ENCODE measurements around the gene CPSF2. TPM values are rescaled to one million over a fixed set of nuclear protein-coding genes. Genes with fewer than 3 reads are reported as not detected.

The CPSF2 gene
- total RNA-seq, 1 experiment from 2014 or later: 129 TPM

- DNase-seq (ENCODE audit: low spot score): no peak
- TF ChIP-seq CTCF (conservative IDR thresholded peaks at IDR 0.05; ENCODE audit: low read depth, low read length): no peak
- TF ChIP-seq EZH2 (IDR thresholded peaks at IDR 0.05; ENCODE audit: borderline replicate concordance, low read depth, low read length, poor library complexity, severe bottlenecking): no peak
- ChIA-PET POLR2A (ENCODE audit: low non-redundant PET) (no interaction called here), CTCF (no interaction called here)
- Histone ChIP-seq H3K27ac (ENCODE audit: low read depth, low read length, poor library complexity, severe bottlenecking) (no peak overlapping the region), H3K4me1 (ENCODE audit: insufficient read depth, low read length, poor library complexity, severe bottlenecking) (no peaks in the 10 kb centered on the region), H3K36me3 (ENCODE audit: insufficient read depth, low read length, poor library complexity, severe bottlenecking) (peaks cover 96% of the 10 kb centered on the region), H3K9me3 (ENCODE audit: low read depth, low read length, poor library complexity, severe bottlenecking) (no peaks in the 10 kb centered on the region), H3K4me3 (ENCODE audit: low read depth, low read length, poor library complexity, severe bottlenecking) (no peak overlapping the region), H3K27me3 (replicated peaks; ENCODE audit: insufficient read depth, low read depth, low read length, poor library complexity) (no peaks in the 10 kb centered on the region)
- no TSS peak for BruUV-seq (replicated peaks)
- intact Hi-C loops (cut with micrococcal nuclease; ENCODE audit: unreplicated experiment): no loop called here
Observed at GRCh38 chr14:92160619-92161018, 38.9 kb downstream of the CPSF2 start.

- Histone ChIP-seq H3K9me3 (ENCODE audit: low read depth, low read length, poor library complexity, severe bottlenecking) (no peaks in the 10 kb centered on the region), H3K27ac (ENCODE audit: low read depth, low read length, poor library complexity, severe bottlenecking) (no peak overlapping the region), H3K4me3 (ENCODE audit: low read depth, low read length, poor library complexity, severe bottlenecking) (no peak overlapping the region), H3K36me3 (ENCODE audit: insufficient read depth, low read length, poor library complexity, severe bottlenecking) (peaks cover 93% of the 10 kb centered on the region), H3K4me1 (ENCODE audit: insufficient read depth, low read length, poor library complexity, severe bottlenecking) (no peaks in the 10 kb centered on the region), H3K27me3 (replicated peaks; ENCODE audit: insufficient read depth, low read depth, low read length, poor library complexity) (no peaks in the 10 kb centered on the region)
- CTCF ChIA-PET: no interaction called here
- POLR2A ChIA-PET (ENCODE audit: low non-redundant PET): no interaction called here
- intact Hi-C loops (cut with micrococcal nuclease; ENCODE audit: unreplicated experiment): no loop called here
- BruUV-seq (replicated peaks): no TSS peak
- DNase-seq (ENCODE audit: low spot score): no peak
- no peak for TF ChIP-seq EZH2 (IDR thresholded peaks at IDR 0.05; ENCODE audit: borderline replicate concordance, low read depth, low read length, poor library complexity, severe bottlenecking)
- TF ChIP-seq CTCF (conservative IDR thresholded peaks at IDR 0.05; ENCODE audit: low read depth, low read length): no peak
Observed at GRCh38 chr14:92161521-92161920, 39.8 kb downstream of the CPSF2 start.

- TF ChIP-seq CTCF (conservative IDR thresholded peaks at IDR 0.05; ENCODE audit: low read depth, low read length) (no peak), EZH2 (IDR thresholded peaks at IDR 0.05; ENCODE audit: borderline replicate concordance, low read depth, low read length, poor library complexity, severe bottlenecking) (no peak)
- POLR2A ChIA-PET (ENCODE audit: low non-redundant PET): no interaction called here
- CTCF ChIA-PET: no interaction called here
- H3K4me1 ChIP-seq (ENCODE audit: insufficient read depth, low read length, poor library complexity, severe bottlenecking): no peaks in the 10 kb centered on the region
- H3K36me3 ChIP-seq (ENCODE audit: insufficient read depth, low read length, poor library complexity, severe bottlenecking): peaks cover 64% of the 10 kb centered on the region
- H3K27ac ChIP-seq (ENCODE audit: low read depth, low read length, poor library complexity, severe bottlenecking): no peak overlapping the region
- no peak for DNase-seq (ENCODE audit: low spot score)
- intact Hi-C loops (cut with micrococcal nuclease; ENCODE audit: unreplicated experiment): no loop called here
- no peaks in the 10 kb centered on the region for H3K27me3 ChIP-seq (replicated peaks; ENCODE audit: insufficient read depth, low read depth, low read length, poor library complexity)
- H3K9me3 ChIP-seq (ENCODE audit: low read depth, low read length, poor library complexity, severe bottlenecking): no peaks in the 10 kb centered on the region
- BruUV-seq (replicated peaks): no TSS peak
- no peak overlapping the region for H3K4me3 ChIP-seq (ENCODE audit: low read depth, low read length, poor library complexity, severe bottlenecking)
Observed at GRCh38 chr14:92164958-92165357, 43.2 kb downstream of the CPSF2 start.
